ENCODE data around the gene C1QTNF2. TPM values are rescaled to one million over a fixed set of nuclear protein-coding genes. Genes with fewer than 3 reads are reported as not detected.

Gene C1QTNF2
- polyA plus RNA-seq, 1 donor from 2014 or later, result 0.09 TPM

DNA sequence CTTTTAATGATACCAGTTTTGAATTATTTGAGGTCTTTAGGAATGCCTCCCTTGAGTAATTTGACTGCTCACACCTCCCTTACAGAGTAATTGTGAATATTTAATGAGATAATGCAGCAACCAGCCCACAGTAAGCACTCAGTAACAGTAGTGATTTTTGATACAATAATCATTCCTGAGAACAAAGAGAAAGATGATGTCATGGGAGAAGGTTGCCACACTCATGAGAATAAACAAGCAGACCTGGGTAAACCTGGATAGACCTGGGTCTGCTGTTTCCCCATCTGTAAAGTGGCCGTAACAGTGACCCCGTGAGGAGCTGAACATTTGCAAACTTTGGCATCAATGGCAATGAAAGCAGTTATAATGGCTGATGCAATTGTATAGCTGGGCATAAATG lies 4.2 kb downstream of the C1QTNF2 start:
- TF ChIP-seq RAD21 (conservative IDR thresholded peaks at IDR 0.05) (no peak), SMC3 (conservative IDR thresholded peaks at IDR 0.05; ENCODE audit: poor library complexity) (no peak)
- H3K27ac ChIP-seq (ENCODE audit: low read length), result no peak overlapping the region
- H3K9ac ChIP-seq (ENCODE audit: low read length), result no peak overlapping the region
- H3K9me3 ChIP-seq (ENCODE audit: low read length), result no peaks in the 10 kb centered on the region
- no peak overlapping the region for H3K4me3 ChIP-seq (ENCODE audit: low read length)
- no peaks in the 10 kb centered on the region for H3K9me2 ChIP-seq (ENCODE audit: insufficient read depth, low read length)
- no peak overlapping the region for H2AFZ ChIP-seq (ENCODE audit: low read depth, low read length)
- H3K4me2 ChIP-seq (ENCODE audit: low read length), result no peak overlapping the region
- H3F3A ChIP-seq (ENCODE audit: insufficient read depth, low read length, poor library complexity, severe bottlenecking), result no peaks in the 10 kb centered on the region
- H3K36me3 ChIP-seq (ENCODE audit: insufficient read depth, low read length), result no peaks in the 10 kb centered on the region
- no peaks in the 10 kb centered on the region for H3K79me2 ChIP-seq (replicated peaks; ENCODE audit: insufficient read depth, low read length)
- H3K27me3 ChIP-seq (ENCODE audit: insufficient read depth, low read depth, low read length), result peaks cover 12% of the 10 kb centered on the region
- H4K20me1 ChIP-seq (ENCODE audit: insufficient read depth), result no peaks in the 10 kb centered on the region

- Histone ChIP-seq H4K20me1 (ENCODE audit: insufficient read depth) (no peaks in the 10 kb centered on the region), H3K9ac (ENCODE audit: low read length) (no peak overlapping the region), H3K36me3 (ENCODE audit: insufficient read depth, low read length) (no peaks in the 10 kb centered on the region), H3K4me2 (ENCODE audit: low read length) (no peak overlapping the region), H3K79me2 (replicated peaks; ENCODE audit: insufficient read depth, low read length) (no peaks in the 10 kb centered on the region), H3K4me3 (ENCODE audit: low read length) (no peak overlapping the region), H2AFZ (ENCODE audit: low read depth, low read length) (no peak overlapping the region), H3K27ac (ENCODE audit: low read length) (no peak overlapping the region), H3F3A (ENCODE audit: insufficient read depth, low read length, poor library complexity, severe bottlenecking) (no peaks in the 10 kb centered on the region), H3K9me3 (ENCODE audit: low read length) (no peaks in the 10 kb centered on the region), H3K9me2 (ENCODE audit: insufficient read depth, low read length) (no peaks in the 10 kb centered on the region), H3K27me3 (ENCODE audit: insufficient read depth, low read depth, low read length) (no peaks in the 10 kb centered on the region)
- TF ChIP-seq EP300 (conservative IDR thresholded peaks at IDR 0.05; ENCODE audit: poor library complexity, severe bottlenecking) (no peak), RAD21 (conservative IDR thresholded peaks at IDR 0.05) (no peak), POLR2AphosphoS5 (IDR thresholded peaks at IDR 0.05) (no peak), REST (IDR thresholded peaks at IDR 0.05; ENCODE audit: borderline replicate concordance) (no peak), TAF1 (IDR thresholded peaks at IDR 0.05; ENCODE audit: low read depth) (no peak), EZH2 (IDR thresholded peaks at IDR 0.05; ENCODE audit: borderline replicate concordance, insufficient read depth, low read length, poor library complexity, severe bottlenecking) (no peak), SMC3 (conservative IDR thresholded peaks at IDR 0.05; ENCODE audit: poor library complexity) (no peak), MXI1 (conservative IDR thresholded peaks at IDR 0.05; ENCODE audit: poor library complexity, severe bottlenecking) (no peak), CTCF (IDR thresholded peaks at IDR 0.05; ENCODE audit: poor library complexity, severe bottlenecking) (no peak)
Measured at GRCh38 chr5:160363660-160364395, 6.6 kb downstream of the C1QTNF2 start.

Data from neural cell (in vitro differentiated cells).